Naive thymus-derived CD8-positive, alpha-beta T cell (primary cell): ENCODE measurements around the gene IRS2. TPM values are rescaled to one million over a fixed set of nuclear protein-coding genes. Genes with fewer than 3 reads are reported as not detected.

Source experiments
- ATAC-seq, 2 donors: fragments of 150-1000 bp; cut with Tn5 transposase in 1 of 2; sonication (Bioruptor Pico), chemical (Tn5 transposase) in 1 of 2; 1 replicate in 1 of 2; 2 replicates in 1 of 2; pipeline ENCODE4 v1.10.0; 2021; ENCODE audit warnings: mild to moderate bottlenecking in 2 of 2, moderate library complexity in 2 of 2
- POLR2A ChIA-PET: fragments of 350-600 bp; sonication (Branson Sonifier 250); formaldehyde crosslinking; loops from one replicate; lab custom pipeline; 2021; ENCODE audit warnings: antibody characterized with exemption; lab: Charles Lee
- DNase-seq, 10 donors: peaks; one replicate each; pipeline versions ENCODE4 v3.0.0 to v3.0.0-alpha.2; 2020 to 2022
- H3K27ac Mint-ChIP-seq, 10 donors: one replicate each; pipeline ENCODE4 v1.8.0; 2020 to 2022; ENCODE audit warnings: mild to moderate bottlenecking in 10 of 10, mixed read lengths in 10 of 10, moderate library complexity in 4 of 10, inconsistent platforms in 1 of 10
- H3K27me3 Mint-ChIP-seq, 5 donors: one replicate each; pipeline ENCODE4 v1.8.0; 2021 to 2022; ENCODE audit warnings: mixed read lengths in 5 of 5
- H3K36me3 Mint-ChIP-seq, 3 donors: one replicate each; pipeline ENCODE4 v1.8.0; 2020 to 2022; ENCODE audit warnings: mixed read lengths in 3 of 3, mild to moderate bottlenecking in 2 of 3, inconsistent platforms in 1 of 3
- H3K4me1 Mint-ChIP-seq, 4 donors: one replicate each; pipeline ENCODE4 v1.8.0; 2021 to 2022; ENCODE audit warnings: mixed read lengths in 4 of 4
- H3K4me3 Mint-ChIP-seq, 10 donors: one replicate each; pipeline ENCODE4 v1.8.0; 2020 to 2022; ENCODE audit warnings: mild to moderate bottlenecking in 10 of 10, mixed read lengths in 10 of 10, moderate library complexity in 6 of 10, inconsistent platforms in 1 of 10
- H3K9me3 Mint-ChIP-seq, 9 donors: one replicate each; pipeline ENCODE4 v1.8.0; 2020 to 2022; ENCODE audit warnings: mixed read lengths in 9 of 9, mild to moderate bottlenecking in 3 of 9, inconsistent platforms in 1 of 9, moderate library complexity in 1 of 9
- polyA plus RNA-seq, 3 donors: library from polyadenylated mRNA; unstranded; fragments of 300-500 nt; fragmentation: Illumina TruSeq; gene quantifications; one replicate each; pipeline ENCODE4 v1.2.3, GENCODE V29; 2021
- total RNA-seq, 8 experiments: library from RNA in 2 of 8; stranded (reverse) in 2 of 8; gene quantifications; one replicate each; pipeline ENCODE4 v1.2.3 and lab custom pipeline; 2021 to 2026

The IRS2 gene
- total and polyA plus RNA-seq, 5 experiments from 2014 or later = 2.1 to 21.5 (median 2.9) TPM

DNA sequence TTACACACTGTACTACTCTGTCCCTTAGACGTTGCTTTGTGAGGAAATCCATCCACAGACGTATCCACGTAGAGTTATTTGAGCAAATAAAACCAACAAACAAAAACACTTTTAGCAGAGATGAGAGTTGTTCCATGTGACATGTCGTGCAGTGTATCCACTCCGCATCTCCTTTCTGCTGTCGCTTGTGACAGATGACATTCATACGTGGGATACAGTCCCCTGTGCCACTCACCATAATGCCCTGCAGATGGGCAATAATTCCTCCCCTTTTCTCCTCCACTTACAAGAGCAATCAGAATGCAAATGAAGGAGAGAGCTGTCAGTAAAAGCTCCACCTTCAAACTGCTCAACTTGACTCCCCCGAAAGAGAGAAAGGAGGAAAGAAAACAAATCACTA is 26.0 kb downstream of the IRS2 start:
- peak overlapping the region in 1 of 10 donors; percentile 16 for H3K27ac Mint-ChIP-seq
- ATAC-seq = no peak
- no peak for DNase-seq
- peaks cover 26 to 61% (median 46%) of the 10 kb centered on the region in 4 donors for H3K4me1 Mint-ChIP-seq
- H3K9me3 Mint-ChIP-seq = no peaks in the 10 kb centered on the region
- no peaks in the 10 kb centered on the region for H3K27me3 Mint-ChIP-seq
- H3K36me3 Mint-ChIP-seq = peaks cover 5 to 20% (median 11%) of the 10 kb centered on the region in 3 donors
- peak overlapping the region in 1 of 10 donors; percentile 18 for H3K4me3 Mint-ChIP-seq
- POLR2A ChIA-PET = no interaction called here

- Mint-ChIP-seq H3K9me3 (no peaks in the 10 kb centered on the region), H3K27me3 (no peaks in the 10 kb centered on the region), H3K4me1 (peaks cover 21 to 54% (median 39%) of the 10 kb centered on the region in 4 donors), H3K36me3 (peaks cover 5 to 26% (median 14%) of the 10 kb centered on the region in 3 donors), H3K27ac (peak overlapping the region in 3 of 10 donors; percentile 11 to 44 (median 16)), H3K4me3 (peak overlapping the region in 1 of 10 donors; percentile 39)
- no peak for DNase-seq
- ATAC-seq = no peak
- POLR2A ChIA-PET = interaction anchor here (0.6 kb wide), 1 partner anchor 11 kb away, joined by 3 read pairs; no protein-coding TSS in a partner anchor
These were observed 26.8 kb downstream of the IRS2 start for GRCh38 chr13:109759609-109760008.

GRCh38 chr13:109758937-109759480 is 27.4 kb downstream of the IRS2 start:
- Mint-ChIP-seq H3K27me3 (no peaks in the 10 kb centered on the region), H3K36me3 (peaks cover 5 to 32% (median 14%) of the 10 kb centered on the region in 3 donors), H3K4me1 (peaks cover 17 to 48% (median 34%) of the 10 kb centered on the region in 4 donors), H3K27ac (peak overlapping the region in 2 of 10 donors; percentile 11 to 71), H3K4me3 (peak overlapping the region in 2 of 10 donors; percentile 8 to 12), H3K9me3 (no peaks in the 10 kb centered on the region)
- ATAC-seq = peak in 1 of 2 donors; percentile 13
- DNase-seq = no peak
- POLR2A ChIA-PET = interaction anchor here (0.7 kb wide), 1 partner anchor 8 kb away, joined by 4 read pairs; no protein-coding TSS in a partner anchor

DNA sequence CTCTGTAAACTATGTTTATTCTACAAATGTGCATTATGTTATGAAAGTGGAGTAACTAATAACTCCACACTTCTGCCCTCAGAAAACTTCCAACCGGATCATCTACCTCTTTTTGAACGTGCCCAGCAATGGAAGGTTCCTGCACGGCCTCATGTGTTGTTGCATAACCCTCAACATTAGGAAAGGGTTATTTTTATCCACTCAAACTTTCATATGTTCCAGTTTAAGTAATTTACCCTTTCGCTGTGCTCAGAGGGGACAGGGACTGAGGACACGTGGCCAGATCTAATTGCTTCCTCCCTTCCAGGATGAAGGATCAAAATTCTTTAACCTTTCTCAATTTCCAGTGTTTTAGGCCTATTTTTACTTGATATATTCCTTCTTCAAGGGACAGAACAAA is 29.6 kb downstream of the IRS2 start:
- Mint-ChIP-seq H3K9me3 (no peaks in the 10 kb centered on the region), H3K4me1 (peaks cover 9 to 32% (median 26%) of the 10 kb centered on the region in 4 donors), H3K27me3 (no peaks in the 10 kb centered on the region), H3K4me3 (no peak overlapping the region), H3K36me3 (peaks cover 5 to 47% (median 28%) of the 10 kb centered on the region in 3 donors), H3K27ac (no peak overlapping the region)
- DNase-seq = no peak
- POLR2A ChIA-PET = no interaction called here
- no peak for ATAC-seq

DNA sequence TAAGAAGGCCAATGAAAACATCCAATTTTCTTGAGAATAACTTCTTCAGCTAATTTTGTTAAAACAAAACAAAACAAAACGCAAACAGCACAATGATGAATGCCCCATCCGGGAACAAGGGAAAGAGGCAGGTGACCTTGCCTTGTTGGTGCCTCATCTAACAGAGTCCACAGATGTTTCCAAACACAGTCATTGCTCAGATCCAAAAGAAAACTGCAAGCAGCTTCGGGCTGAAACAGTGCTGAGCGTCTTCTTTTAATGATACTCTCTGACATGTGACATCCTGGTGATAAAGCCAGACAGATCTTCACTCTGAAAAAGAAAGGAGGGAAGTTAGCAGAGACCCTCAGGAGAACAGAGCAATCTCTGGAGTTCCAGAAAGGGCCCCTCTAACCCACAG is 30.4 kb downstream of the IRS2 start:
- DNase-seq (no peak), ATAC-seq (no peak)
- no peak overlapping the region for H3K27ac Mint-ChIP-seq
- POLR2A ChIA-PET = no interaction called here
- H3K27me3 Mint-ChIP-seq = no peaks in the 10 kb centered on the region
- peaks cover 5 to 47% (median 28%) of the 10 kb centered on the region in 3 donors for H3K36me3 Mint-ChIP-seq
- no peak overlapping the region for H3K4me3 Mint-ChIP-seq
- peaks cover 4 to 28% (median 23%) of the 10 kb centered on the region in 4 donors for H3K4me1 Mint-ChIP-seq
- no peaks in the 10 kb centered on the region for H3K9me3 Mint-ChIP-seq

GRCh38 chr13:109755551-109755950 is 30.8 kb downstream of the IRS2 start:
- ATAC-seq (no peak), DNase-seq (no peak)
- Mint-ChIP-seq H3K9me3 (no peaks in the 10 kb centered on the region), H3K36me3 (peaks cover 5 to 47% (median 28%) of the 10 kb centered on the region in 3 donors), H3K27ac (no peak overlapping the region), H3K4me3 (no peak overlapping the region), H3K4me1 (peaks cover 3 to 23% (median 20%) of the 10 kb centered on the region in 4 donors), H3K27me3 (no peaks in the 10 kb centered on the region)
- POLR2A ChIA-PET = no interaction called here

DNA sequence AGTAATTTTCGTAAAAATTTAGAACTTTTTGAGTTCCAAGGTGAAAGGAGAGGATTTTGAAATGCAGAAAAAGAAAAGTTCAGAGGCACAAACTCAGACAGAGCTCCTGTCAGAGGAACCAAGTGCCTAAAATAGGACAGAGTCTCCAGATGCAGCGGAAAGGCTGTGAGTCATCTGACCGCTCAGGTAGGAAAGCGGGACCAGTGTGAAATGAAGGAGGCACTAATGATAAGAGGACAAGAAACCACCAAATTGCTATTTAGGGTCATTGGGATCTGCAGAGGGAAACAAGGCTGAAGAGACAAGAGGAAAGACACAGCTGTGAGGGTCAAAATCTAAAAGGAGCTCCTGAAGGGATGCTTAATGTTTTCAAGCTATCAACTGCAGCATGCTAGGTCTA is 34.9 kb downstream of the IRS2 start:
- ATAC-seq (no peak), DNase-seq (no peak)
- Mint-ChIP-seq H3K36me3 (peaks cover 1 to 38% (median 25%) of the 10 kb centered on the region in 3 donors), H3K27me3 (peaks cover 0 to 2% (median 0%) of the 10 kb centered on the region in 5 donors), H3K9me3 (no peaks in the 10 kb centered on the region), H3K4me1 (peaks cover 0 to 4% (median 2%) of the 10 kb centered on the region in 4 donors), H3K27ac (no peak overlapping the region), H3K4me3 (peak overlapping the region in 1 of 10 donors; percentile 26)
- POLR2A ChIA-PET = no interaction called here

DNA sequence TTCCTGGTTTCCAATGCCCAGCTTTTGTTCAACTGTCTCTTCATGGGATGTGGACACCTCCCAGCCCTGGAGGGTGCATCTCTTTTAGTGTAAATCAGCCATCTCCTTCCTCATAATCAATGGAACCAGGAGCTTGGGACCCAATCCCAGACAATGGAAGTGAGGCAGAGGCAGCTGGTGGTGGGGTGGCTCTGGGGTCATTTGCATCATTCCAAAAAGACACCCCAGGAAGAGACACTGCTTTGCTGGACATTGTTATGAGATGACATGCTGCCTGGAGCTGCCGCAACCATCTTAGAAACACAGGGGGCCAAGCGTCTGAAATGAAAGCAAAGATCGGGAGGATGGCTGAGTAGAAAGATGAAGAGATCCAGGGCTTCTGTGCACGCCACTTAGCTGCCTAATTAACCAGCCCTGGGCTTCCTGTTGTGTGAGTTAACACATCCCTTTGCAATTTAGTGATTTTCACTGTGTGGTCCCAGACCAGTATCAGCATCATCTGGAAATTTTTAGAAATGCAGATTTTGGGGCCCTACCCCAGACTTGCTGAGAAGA is 36.1 kb downstream of the IRS2 start:
- H3K9me3 Mint-ChIP-seq = no peaks in the 10 kb centered on the region
- no peak for ATAC-seq
- POLR2A ChIA-PET = interaction anchor here (0.5 kb wide), 1 partner anchor 9 kb away, joined by 4 read pairs; no protein-coding TSS in a partner anchor

GRCh38 chr13:109749365-109749764 is 37.0 kb downstream of the IRS2 start:
- H3K27me3 Mint-ChIP-seq = peaks cover 0 to 4% (median 3%) of the 10 kb centered on the region in 5 donors
- POLR2A ChIA-PET = no interaction called here
- no peak for ATAC-seq
- H3K36me3 Mint-ChIP-seq = peaks cover 0 to 19% (median 14%) of the 10 kb centered on the region in 3 donors
- H3K27ac Mint-ChIP-seq = peak overlapping the region in 1 of 10 donors; percentile 16
- H3K4me1 Mint-ChIP-seq = peaks cover 0 to 6% (median 2%) of the 10 kb centered on the region in 4 donors
- H3K9me3 Mint-ChIP-seq = no peaks in the 10 kb centered on the region
- no peak for DNase-seq
- H3K4me3 Mint-ChIP-seq = no peak overlapping the region

More for the DNA sequence above, 36.1 kb downstream of the IRS2 start:
- Mint-ChIP-seq H3K27me3 (peaks cover 0 to 3% (median 0%) of the 10 kb centered on the region in 5 donors), H3K4me1 (peaks cover 0 to 4% (median 2%) of the 10 kb centered on the region in 4 donors), H3K36me3 (peaks cover 0 to 27% (median 17%) of the 10 kb centered on the region in 3 donors), H3K27ac (peak overlapping the region in 2 of 10 donors; percentile 12 to 16), H3K4me3 (no peak overlapping the region)
- no peak for DNase-seq

DNA sequence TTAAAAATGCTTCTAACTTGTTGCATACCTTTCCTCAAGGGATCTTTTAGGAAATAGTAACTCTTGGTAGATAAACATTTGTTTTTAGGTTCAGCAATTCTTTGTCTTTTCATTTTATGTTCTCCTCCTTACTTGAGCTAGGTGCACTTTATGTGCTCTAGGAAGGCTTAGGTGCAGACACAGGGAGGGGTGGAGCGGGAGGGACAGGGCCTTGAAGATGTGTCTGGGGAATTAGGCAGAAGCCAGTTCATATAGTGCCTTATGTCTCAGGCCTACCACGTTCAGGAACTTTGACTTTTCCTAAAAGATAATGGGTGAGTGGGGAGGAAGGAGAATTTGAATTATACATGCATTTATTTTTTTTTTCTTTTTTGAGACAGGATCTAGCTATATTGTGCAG is 37.7 kb downstream of the IRS2 start:
- H3K27ac Mint-ChIP-seq = no peak overlapping the region
- peaks cover 0 to 14% (median 14%) of the 10 kb centered on the region in 3 donors for H3K36me3 Mint-ChIP-seq
- ATAC-seq = no peak
- H3K4me1 Mint-ChIP-seq = peaks cover 6 to 13% (median 8%) of the 10 kb centered on the region in 4 donors
- no peak overlapping the region for H3K4me3 Mint-ChIP-seq
- H3K9me3 Mint-ChIP-seq = no peaks in the 10 kb centered on the region
- no peak for DNase-seq
- peaks cover 0 to 10% (median 3%) of the 10 kb centered on the region in 5 donors for H3K27me3 Mint-ChIP-seq
- POLR2A ChIA-PET = no interaction called here

GRCh38 chr13:109747524-109747923 is 38.9 kb downstream of the IRS2 start:
- no peak overlapping the region for H3K4me3 Mint-ChIP-seq
- H3K9me3 Mint-ChIP-seq = no peaks in the 10 kb centered on the region
- peaks cover 0 to 4% (median 3%) of the 10 kb centered on the region in 3 donors for H3K36me3 Mint-ChIP-seq
- peak overlapping the region in 1 of 10 donors; percentile 3 for H3K27ac Mint-ChIP-seq
- no peak for ATAC-seq
- H3K27me3 Mint-ChIP-seq = peaks cover 0 to 10% (median 3%) of the 10 kb centered on the region in 5 donors
- POLR2A ChIA-PET = no interaction called here
- H3K4me1 Mint-ChIP-seq = peaks cover 8 to 15% (median 11%) of the 10 kb centered on the region in 4 donors
- DNase-seq = no peak

DNA sequence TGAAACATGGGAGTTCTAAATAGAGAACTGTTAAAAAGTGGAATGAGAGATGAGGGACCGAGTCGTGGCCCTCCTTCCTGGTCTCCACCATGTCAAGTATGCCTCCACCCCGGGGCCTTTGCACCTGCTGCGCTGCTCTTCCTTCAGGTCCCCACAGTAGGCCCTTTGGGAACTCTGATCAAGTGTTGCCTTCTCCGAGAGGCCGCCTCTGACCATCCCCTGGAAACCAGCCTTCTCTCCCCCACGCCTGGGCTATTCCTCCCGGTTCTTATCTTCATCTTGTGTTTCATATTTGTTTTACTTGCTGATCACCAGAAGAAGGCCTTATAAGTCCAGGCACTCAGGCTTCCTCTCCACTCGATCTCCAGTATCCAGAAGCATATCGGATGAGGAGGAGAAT is 40.0 kb downstream of the IRS2 start:
- H3K27ac Mint-ChIP-seq = no peak overlapping the region
- H3K4me3 Mint-ChIP-seq = no peak overlapping the region
- peaks cover 0 to 10% (median 3%) of the 10 kb centered on the region in 5 donors for H3K27me3 Mint-ChIP-seq
- POLR2A ChIA-PET = no interaction called here
- H3K9me3 Mint-ChIP-seq = no peaks in the 10 kb centered on the region
- no peak for DNase-seq
- ATAC-seq = no peak
- no peaks in the 10 kb centered on the region for H3K36me3 Mint-ChIP-seq
- H3K4me1 Mint-ChIP-seq = peaks cover 8 to 15% (median 12%) of the 10 kb centered on the region in 4 donors

DNA sequence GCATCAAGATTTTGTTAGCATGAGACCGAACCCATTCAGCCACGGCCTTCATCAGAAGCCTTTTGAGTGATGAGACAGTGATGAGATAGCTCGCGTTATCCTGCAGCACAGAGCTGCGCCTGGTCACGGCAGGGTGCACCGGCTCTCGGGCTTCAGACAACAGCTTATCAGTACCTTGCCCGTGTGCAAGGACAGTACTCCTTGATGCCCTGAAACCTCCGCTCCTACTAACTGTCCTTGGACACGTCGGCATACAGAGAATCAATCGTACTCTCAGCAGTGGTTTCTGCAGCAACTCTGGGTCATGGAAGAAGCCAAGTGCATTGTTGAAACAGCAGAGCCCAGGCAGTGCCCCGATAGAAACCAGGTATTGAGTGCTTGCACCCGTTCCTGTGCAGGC is 40.7 kb downstream of the IRS2 start:
- H3K27me3 Mint-ChIP-seq = peaks cover 0 to 10% (median 5%) of the 10 kb centered on the region in 5 donors
- H3K4me1 Mint-ChIP-seq = peaks cover 9 to 15% (median 14%) of the 10 kb centered on the region in 4 donors
- H3K4me3 Mint-ChIP-seq = no peak overlapping the region
- H3K27ac Mint-ChIP-seq = no peak overlapping the region
- H3K9me3 Mint-ChIP-seq = no peaks in the 10 kb centered on the region
- ATAC-seq (no peak), DNase-seq (no peak)
- POLR2A ChIA-PET = no interaction called here
- H3K36me3 Mint-ChIP-seq = no peaks in the 10 kb centered on the region
